Thyroid gland (tissue), 4 donors: ENCODE measurements around the gene NPBWR2.

Experiments used
- CTCF ChIP-seq, 6 experiments: fragments of 200-600 bp in 3 of 6; fragments of 450-650 bp in 3 of 6; sonication (generic) in 3 of 6; IDR thresholded peaks; one replicate each; pipeline ENCODE4 v1.5.1; 2016 to 2019; ENCODE audit warnings: antibody characterized with exemption in 6 of 6, mild to moderate bottlenecking in 2 of 6, inconsistent platforms in 1 of 6, moderate library complexity in 1 of 6
- POLR2A ChIP-seq, 2 donors: fragments of 450-650 bp; IDR thresholded peaks; one replicate each; pipeline ENCODE4 v1.6.1; 2017; ENCODE audit warnings: antibody characterized with exemption in 2 of 2, mild to moderate bottlenecking in 2 of 2, moderate library complexity in 1 of 2

- no peak for TF ChIP-seq CTCF (IDR thresholded peaks at IDR 0.05)
- no peak for TF ChIP-seq POLR2A (IDR thresholded peaks at IDR 0.05)
Observed at GRCh38 chr20:64068386-64069208, 38.8 kb downstream of the NPBWR2 start.
